Mononuclear cell (primary cell): ENCODE data around the gene USP9X. TPM values are rescaled to one million over a fixed set of nuclear protein-coding genes. Genes with fewer than 3 reads are reported as not detected.
"Not testable (repeated sequence)": the region's sequence is repeated elsewhere in the genome, so short reads cannot be mapped to it uniquely, and the experiment has no call there.

Experiments
- H3K27me3 ChIP-seq: 2 replicates; pipeline ENCODE4 v1.6.0; 2011; ENCODE audit warnings: low read length, control low read depth; ENCODE audit not compliant: insufficient read depth
- H3K4me1 ChIP-seq: 2 replicates; pipeline ENCODE4 v1.5.1; 2011; ENCODE audit warnings: mild to moderate bottlenecking, low read length, control low read depth; ENCODE audit not compliant: insufficient read depth
- H3K4me3 ChIP-seq: 2 replicates; pipeline ENCODE4 v1.5.1; 2011; ENCODE audit warnings: mild to moderate bottlenecking, low read length, moderate library complexity
- H3K9me3 ChIP-seq: 2 replicates; pipeline ENCODE4 v1.5.1; 2011; ENCODE audit warnings: low read depth, mild to moderate bottlenecking, control low read depth, low read length
- total RNA-seq: library from RNA; depleted of rRNA; stranded (reverse); fragments of >200 nt; gene quantifications from one replicate; pipeline ENCODE4 v1.2.3, GENCODE V29; 2012

USP9X gene
- total RNA-seq, 1 donor: 183 TPM

GRCh38 chrX:41097326-41097725 is 12.1 kb downstream of the USP9X start:
- Histone ChIP-seq H3K27me3 (no peaks in the 10 kb centered on the region), H3K9me3 (no peaks in the 10 kb centered on the region), H3K4me3 (no peak overlapping the region), H3K4me1 (peaks cover 32% of the 10 kb centered on the region)

DNA sequence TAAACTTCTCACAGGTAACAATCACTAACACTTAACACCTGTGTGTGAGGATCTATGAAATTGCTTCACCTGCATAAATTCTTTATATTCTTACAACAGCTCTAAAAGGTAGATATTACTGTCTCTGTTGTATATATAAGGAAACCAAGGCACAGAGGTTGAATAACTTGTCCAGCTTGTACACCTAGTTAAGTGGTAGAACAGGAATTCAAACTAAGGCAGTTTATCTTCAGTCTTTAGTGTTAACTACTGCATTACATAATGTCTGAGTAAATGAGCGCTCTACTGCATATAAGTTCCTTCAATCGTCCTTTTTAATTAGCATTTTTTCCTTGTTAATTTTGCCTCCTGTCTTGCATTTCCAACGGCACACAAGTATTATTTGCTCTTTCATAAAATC is 15.0 kb downstream of the USP9X start:
- no peak overlapping the region for H3K4me3 ChIP-seq
- no peaks in the 10 kb centered on the region for H3K9me3 ChIP-seq
- H3K27me3 ChIP-seq: no peaks in the 10 kb centered on the region
- H3K4me1 ChIP-seq: peaks cover 16% of the 10 kb centered on the region

DNA sequence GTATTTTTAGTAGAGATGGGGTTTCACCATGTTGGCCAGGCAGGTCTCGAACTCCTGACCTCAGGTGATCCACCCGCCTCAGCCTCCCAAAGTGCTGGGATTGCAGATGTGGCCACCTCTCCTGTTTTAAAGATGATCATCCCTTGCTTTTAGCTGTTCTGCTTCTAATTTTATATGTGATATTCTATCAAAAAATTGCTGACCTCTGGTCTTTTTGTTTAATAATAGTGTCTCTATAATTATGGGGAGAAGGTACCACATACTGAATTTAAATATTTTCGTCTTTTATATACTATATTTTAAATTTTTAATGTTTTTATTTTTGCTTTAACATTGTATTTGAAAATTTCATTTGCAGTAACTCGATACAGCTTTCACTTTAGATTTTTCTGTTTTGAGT is 15.6 kb downstream of the USP9X start:
- Histone ChIP-seq H3K4me3 (no peak overlapping the region), H3K27me3 (no peaks in the 10 kb centered on the region), H3K4me1 (peaks cover 10% of the 10 kb centered on the region), H3K9me3 (no peaks in the 10 kb centered on the region)

- Histone ChIP-seq H3K27me3 (no peaks in the 10 kb centered on the region), H3K4me1 (peaks cover 23% of the 10 kb centered on the region), H3K4me3 (no peak overlapping the region), H3K9me3 (no peaks in the 10 kb centered on the region)
These were observed 19.8 kb downstream of the USP9X start for GRCh38 chrX:41105005-41105404.

GRCh38 chrX:41106257-41106656 is 21.0 kb downstream of the USP9X start:
- not testable (repeated sequence) for H3K4me3 ChIP-seq, H3K9me3 ChIP-seq, H3K27me3 ChIP-seq
- H3K4me1 ChIP-seq: peaks cover 26% of the 10 kb centered on the region

GRCh38 chrX:41108007-41108406 is 22.8 kb downstream of the USP9X start:
- Histone ChIP-seq H3K4me1 (peaks cover 30% of the 10 kb centered on the region), H3K4me3 (no peak overlapping the region), H3K27me3 (no peaks in the 10 kb centered on the region), H3K9me3 (no peaks in the 10 kb centered on the region)

DNA sequence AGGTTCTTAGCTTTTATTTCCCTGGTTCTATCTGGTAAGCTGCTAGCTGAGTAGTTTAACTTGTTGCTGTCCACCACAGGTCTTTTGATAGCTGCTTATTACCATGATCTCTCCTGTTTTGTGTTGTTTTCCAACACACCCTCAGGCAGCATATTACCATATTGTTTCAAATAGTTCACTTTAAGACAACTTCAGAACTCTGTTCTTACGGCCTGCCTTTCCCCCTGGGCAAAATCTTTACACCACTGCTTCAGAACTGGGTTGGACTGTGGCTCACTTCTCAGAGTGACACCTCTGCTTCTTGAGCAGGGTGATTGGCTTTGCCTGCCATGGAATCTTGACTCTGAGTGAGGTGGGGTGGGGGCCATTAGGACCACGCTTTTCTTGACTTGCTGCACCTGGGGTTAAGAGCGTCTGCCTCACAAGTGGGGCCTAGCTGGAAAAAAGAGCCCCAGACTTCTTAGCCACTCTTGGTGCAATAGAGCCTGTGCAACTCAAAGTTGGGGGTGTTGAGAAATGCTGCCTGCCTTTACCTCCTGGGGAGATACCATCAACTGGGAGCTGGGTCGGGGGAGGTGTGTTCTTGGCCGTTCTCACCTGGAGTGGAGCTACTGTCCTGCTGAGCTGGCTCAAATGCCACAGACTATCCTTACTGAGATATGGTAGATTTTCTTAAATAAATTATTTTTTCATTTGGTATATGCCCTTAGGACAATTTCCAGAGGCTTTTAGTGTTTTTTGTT is 23.4 kb downstream of the USP9X start:
- Histone ChIP-seq H3K9me3 (no peaks in the 10 kb centered on the region), H3K27me3 (no peaks in the 10 kb centered on the region), H3K4me1 (peaks cover 30% of the 10 kb centered on the region), H3K4me3 (no peak overlapping the region)

DNA sequence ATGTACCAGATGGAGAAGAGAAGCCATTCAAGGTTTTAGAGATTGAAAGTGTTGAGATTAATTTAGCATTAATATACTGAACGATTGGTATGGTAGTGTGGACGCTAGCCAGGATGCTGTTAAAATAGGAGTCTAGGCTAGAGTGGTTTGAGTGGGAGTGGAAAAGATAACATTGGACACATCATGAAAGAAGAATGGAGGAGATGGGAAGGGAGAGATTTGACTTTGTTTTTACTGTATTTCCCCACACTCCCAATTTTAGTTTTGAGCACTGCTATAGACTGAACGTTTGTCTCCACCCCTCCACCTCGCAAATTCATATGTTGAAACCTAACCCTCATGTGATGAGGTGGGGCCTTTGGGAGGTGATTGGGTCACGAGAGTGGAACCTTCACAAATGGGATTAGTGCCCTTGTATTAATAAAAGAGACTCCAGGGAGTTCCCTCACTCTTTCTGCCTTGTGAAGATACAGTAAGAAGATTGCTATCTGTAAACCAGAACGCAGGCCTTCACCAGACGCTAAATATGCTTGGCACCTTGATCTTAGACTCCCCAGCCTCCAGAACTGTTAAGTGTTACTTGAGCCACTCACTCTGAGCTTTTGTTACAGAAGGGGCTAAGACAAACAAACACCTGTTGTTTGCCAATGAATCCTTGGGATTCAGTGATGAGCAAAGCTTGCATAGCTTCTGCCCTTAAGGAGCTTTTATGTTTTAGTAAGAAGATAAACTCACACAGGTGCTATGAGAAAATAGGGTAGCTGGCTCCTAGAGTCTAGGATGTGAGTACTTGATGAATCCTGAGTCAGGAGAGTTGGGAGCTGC is 25.8 kb downstream of the USP9X start:
- H3K4me1 ChIP-seq: peaks cover 34% of the 10 kb centered on the region

GRCh38 chrX:41115104-41115425 is 29.8 kb downstream of the USP9X start:
- not testable (repeated sequence) for H3K4me3 ChIP-seq, H3K9me3 ChIP-seq, H3K27me3 ChIP-seq
- peaks cover 38% of the 10 kb centered on the region for H3K4me1 ChIP-seq

More for the DNA sequence above, 25.8 kb downstream of the USP9X start:
- Histone ChIP-seq H3K4me3 (no peak overlapping the region), H3K27me3 (no peaks in the 10 kb centered on the region), H3K9me3 (no peaks in the 10 kb centered on the region)

DNA sequence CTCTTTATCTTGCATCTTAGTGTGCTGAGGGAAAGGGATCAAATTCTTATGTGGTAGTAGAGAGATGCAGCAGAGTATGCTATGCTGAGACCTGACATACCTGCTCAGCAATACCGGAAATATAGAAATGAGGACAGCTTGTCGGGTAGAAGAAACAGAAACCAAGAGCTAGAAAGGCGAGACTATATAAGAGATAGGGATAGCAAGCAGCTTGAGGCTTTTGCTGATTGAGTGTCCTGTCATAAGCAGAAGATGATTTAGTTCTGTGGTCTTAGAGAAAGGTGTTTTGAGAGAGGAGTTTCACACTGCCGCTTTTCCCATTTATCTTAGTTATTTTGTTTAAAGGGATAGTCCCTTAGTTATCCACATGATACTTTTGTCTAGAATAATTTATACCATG is 31.7 kb downstream of the USP9X start:
- H3K27me3 ChIP-seq: no peaks in the 10 kb centered on the region
- H3K9me3 ChIP-seq: no peaks in the 10 kb centered on the region
- H3K4me3 ChIP-seq: no peak overlapping the region
- H3K4me1 ChIP-seq: peaks cover 45% of the 10 kb centered on the region

- H3K4me3 ChIP-seq: no peak overlapping the region
- H3K9me3 ChIP-seq: no peaks in the 10 kb centered on the region
- H3K27me3 ChIP-seq: no peaks in the 10 kb centered on the region
- peaks cover 54% of the 10 kb centered on the region for H3K4me1 ChIP-seq
These were observed 32.9 kb downstream of the USP9X start for GRCh38 chrX:41118156-41118555.

DNA sequence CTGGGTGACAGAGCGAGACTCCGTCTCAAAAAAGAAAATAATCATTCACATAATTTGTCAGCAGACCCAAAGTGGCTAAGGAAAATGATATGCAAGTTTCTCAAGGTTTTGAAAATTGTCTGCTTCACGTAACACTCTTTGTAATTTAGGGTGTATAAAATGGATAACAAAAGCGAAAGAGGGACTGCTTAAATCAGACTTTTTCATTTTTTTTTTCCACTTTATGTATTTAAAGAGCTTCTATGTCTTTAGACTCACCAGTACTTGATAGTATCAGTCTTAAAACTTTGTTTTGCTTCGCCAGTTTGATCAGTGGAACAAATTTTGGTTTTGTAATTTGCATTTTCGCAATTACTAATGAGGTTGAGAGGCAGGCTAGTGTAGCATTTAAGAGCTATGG is 34.6 kb downstream of the USP9X start:
- Histone ChIP-seq H3K4me3 (no peak overlapping the region), H3K27me3 (no peaks in the 10 kb centered on the region), H3K4me1 (peaks cover 48% of the 10 kb centered on the region), H3K9me3 (no peaks in the 10 kb centered on the region)

DNA sequence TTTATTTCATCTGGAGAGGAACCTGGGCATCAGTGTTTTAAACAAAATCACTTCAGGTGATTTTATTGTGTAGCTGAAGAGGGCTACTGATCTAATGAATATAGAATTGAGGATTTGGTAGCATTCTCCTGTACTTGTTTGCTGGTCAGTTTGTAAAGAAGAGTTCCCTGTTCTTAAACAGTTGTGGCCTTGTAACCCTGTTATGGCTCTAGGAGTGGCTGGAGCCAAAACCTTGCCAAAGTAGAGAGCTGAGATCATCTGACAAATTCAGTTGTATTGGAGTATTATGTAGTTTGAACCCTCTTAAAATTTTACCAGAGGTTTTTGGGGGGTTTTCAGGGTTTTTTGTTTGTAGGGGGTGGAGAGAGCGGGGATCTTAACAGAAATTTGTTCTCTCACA is 36.5 kb downstream of the USP9X start:
- Histone ChIP-seq H3K4me1 (peaks cover 46% of the 10 kb centered on the region), H3K9me3 (no peaks in the 10 kb centered on the region), H3K4me3 (no peak overlapping the region), H3K27me3 (no peaks in the 10 kb centered on the region)

DNA sequence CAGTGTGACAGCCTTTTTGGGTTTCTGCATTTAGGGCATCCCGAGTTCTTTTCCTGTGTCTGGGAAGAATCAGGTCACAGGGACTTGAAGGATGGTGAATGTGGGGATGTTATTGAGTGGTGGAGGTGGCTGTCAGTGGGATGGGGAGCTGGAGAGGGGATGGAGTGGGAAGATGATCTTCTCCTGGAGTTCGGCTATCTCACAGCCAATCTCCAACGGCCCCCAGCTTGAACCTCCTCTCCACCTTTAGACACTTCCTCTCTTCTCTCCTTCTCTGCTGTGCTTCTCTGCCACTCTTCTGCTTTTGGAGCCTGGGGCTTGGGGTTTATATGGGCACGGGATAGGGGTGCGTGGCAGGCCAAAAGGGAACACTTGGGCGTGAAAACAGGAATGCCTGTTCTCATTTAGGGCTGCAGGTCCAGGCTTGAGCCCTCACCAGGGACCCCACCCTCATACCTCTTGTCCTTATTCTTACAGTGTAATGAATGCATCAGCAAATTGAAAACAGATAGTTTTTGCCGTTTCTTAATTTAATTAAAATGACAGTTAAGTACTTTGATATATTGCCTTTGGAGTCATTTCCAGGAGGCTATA is 37.5 kb downstream of the USP9X start:
- H3K4me3 ChIP-seq: no peak overlapping the region
- H3K27me3 ChIP-seq: no peaks in the 10 kb centered on the region
- no peaks in the 10 kb centered on the region for H3K9me3 ChIP-seq
- H3K4me1 ChIP-seq: peaks cover 39% of the 10 kb centered on the region

GRCh38 chrX:41127477-41128192 is 42.4 kb downstream of the USP9X start:
- peaks cover 2% of the 10 kb centered on the region for H3K4me1 ChIP-seq
- H3K4me3 ChIP-seq: no peak overlapping the region
- H3K27me3 ChIP-seq: no peaks in the 10 kb centered on the region
- no peaks in the 10 kb centered on the region for H3K9me3 ChIP-seq
